H1 (cell line): ENCODE results near the gene DUOX1. TPM values are rescaled to one million over a fixed set of nuclear protein-coding genes. Genes with fewer than 3 reads are reported as not detected.

ENCODE experiments used
- ATF2 ChIP-seq: IDR thresholded peaks from 2 replicates; pipeline ENCODE4 v1.6.1; 2012; ENCODE audit warnings: low read length, inconsistent platforms
- RAD21 ChIP-seq, 2 experiments: IDR thresholded peaks in 1 of 2; conservative IDR thresholded peaks in 1 of 2; 2 replicates each; pipeline ENCODE4 v1.6.1; 2011; ENCODE audit warnings: low read depth in 2 of 2, low read length in 2 of 2, improper control_type of control experiment in 1 of 2, inconsistent platforms in 1 of 2, mild to moderate bottlenecking in 1 of 2, moderate library complexity in 1 of 2
- RBBP5 ChIP-seq: IDR thresholded peaks from 2 replicates; pipeline ENCODE4 v1.7.1; 2012; ENCODE audit warnings: low read depth, mild to moderate bottlenecking, inconsistent platforms, low read length, moderate library complexity, borderline replicate concordance
- SAP30 ChIP-seq: fragments of 300-600 bp; sonication (generic); IDR thresholded peaks from 2 replicates; pipeline ENCODE4 v1.7.1; 2012; ENCODE audit warnings: low read length, moderate library complexity, mild to moderate bottlenecking, inconsistent platforms; ENCODE audit not compliant: insufficient read depth, insufficient replicate concordance
- polyA plus RNA-seq, 7 experiments: library from polyadenylated mRNA; depleted of rRNA in 3 of 7; stranded (reverse) in 5 of 7; unstranded in 2 of 7; fragments of >200 nt in 5 of 7; fragments of 200-250 nt in 2 of 7; gene quantifications; 1 replicate in 5 of 7; 2 replicates in 1 of 7; 4 replicates in 1 of 7; pipeline versions ENCODE4 v1.2.1 to v1.2.3, GENCODE V29; 2011 to 2013; ENCODE audit warnings: missing spikeins in 2 of 7, mixed read lengths in 2 of 7
- total RNA-seq: library from RNA; stranded (reverse); fragmentation: NEBNext Ultra II Directional; extraction: Animal tissue kit (Norgen Biotek cat#: 25700); gene quantifications from 2 replicates; pipeline ENCODE4 v1.2.1, GENCODE V29; 2021

Gene DUOX1
- total and polyA plus RNA-seq, 2 of the 8 experiments (the other 6 are each of a cell fraction or from before 2014, with no cell fraction given) = 0.84 to 1.4 TPM

- no peak for TF ChIP-seq RAD21 (IDR thresholded peaks at IDR 0.05 in 1 of 2, conservative IDR thresholded peaks at IDR 0.05 in 1 of 2; ENCODE audit: low read depth in 2 of 2, low read length in 2 of 2)
- no peak for TF ChIP-seq RBBP5
- TF ChIP-seq SAP30 = no peak
- no peak for TF ChIP-seq ATF2
Observed at GRCh38 chr15:45099549-45100165, 30.1 kb upstream of the DUOX1 start (continued).
